ENCODE results near the gene CYP3A5. TPM values are rescaled to one million over a fixed set of nuclear protein-coding genes. Genes with fewer than 3 reads are reported as not detected.

Gene CYP3A5
- total and polyA plus RNA-seq, 2 of the 8 experiments (the other 6 are each of a cell fraction or from before 2014, with no cell fraction given), result 0.06 TPM; not detected in 1

DNA sequence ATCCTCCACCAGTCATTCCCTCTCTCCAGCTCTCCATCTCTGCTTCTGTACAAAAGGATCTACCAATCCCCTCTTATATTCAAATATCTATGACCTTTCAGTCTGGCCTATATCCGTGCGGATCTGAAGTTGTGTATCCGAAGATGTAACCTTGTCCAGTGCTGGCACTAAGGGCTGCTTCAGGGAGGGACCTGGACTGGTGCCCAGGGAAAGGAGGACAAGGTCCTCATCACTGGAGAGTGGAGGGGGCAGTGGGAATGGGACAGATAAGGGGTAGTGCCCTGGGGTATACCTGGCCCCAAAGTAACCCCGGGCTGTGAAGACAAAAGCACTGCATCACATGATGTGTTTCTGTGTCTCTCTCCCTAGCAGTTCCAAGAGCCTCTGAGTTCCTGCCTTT is 80.0 kb downstream of the CYP3A5 start:
- no peak overlapping the region for H3K9ac ChIP-seq (replicated peaks in 1 of 4; ENCODE audit: extremely low read depth in 1 of 4, low read depth in 3 of 4, low read length in 3 of 4)
- no peaks in the 10 kb centered on the region for H3K79me2 ChIP-seq (ENCODE audit: control insufficient read depth in 1 of 2, insufficient read depth in 2 of 2, low read length in 2 of 2)
- POLR2A ChIA-PET (ENCODE audit: partially characterized antibody), result interaction anchor here (0.6 to 2.8 kb wide), 5 partner anchors 17 to 334 kb away, joined by 3 to 11 read pairs (median 5); partner anchors contain the start of genes ZNF655 and ZSCAN25
- DNase-seq (ENCODE audit: low read depth in 1 of 2, low spot score in 2 of 2) (peak in 1 of 2 experiments; percentile 33), FAIRE-seq (no peak)
- H2BK15ac ChIP-seq (ENCODE audit: low read length), result no peak overlapping the region
- H2BK20ac ChIP-seq (ENCODE audit: low read length), result no peak overlapping the region
- no peaks in the 10 kb centered on the region for H3K79me1 ChIP-seq (ENCODE audit: low read depth, low read length)
- no peaks in the 10 kb centered on the region for H3K36me3 ChIP-seq (ENCODE audit: control insufficient read depth in 2 of 4, insufficient read depth in 4 of 4, low read length in 3 of 4)
- H3K4me1 ChIP-seq (replicated peaks in 1 of 4; ENCODE audit: control insufficient read depth in 3 of 4, insufficient read depth in 4 of 4, low read length in 3 of 4), result peaks cover 0 to 3% (median 2%) of the 10 kb centered on the region in 4 experiments; a peak in 3 of 7 replicates
- H3K56ac ChIP-seq (replicated peaks; ENCODE audit: insufficient read length, low read depth, low read length), result no peak overlapping the region
- no peaks in the 10 kb centered on the region for H3K27me3 ChIP-seq (replicated peaks in 1 of 4; ENCODE audit: control insufficient read depth in 3 of 4, extremely low read depth in 1 of 4, insufficient read depth in 3 of 4, low read length in 3 of 4)
- 92% methylated on average over 4 of the region's 4 CpGs; no CpG with 5 or more reads in 1 of the 2 experiments for WGBS, 2 experiments (ENCODE audit: extremely low coverage in 1 of 2, insufficient coverage in 1 of 2, insufficient read length in 1 of 2, insufficient replicate concordance in 2 of 2, low coverage in 1 of 2, low lambda C conversion rate in 2 of 2, missing lambda C conversion rate in 1 of 2)
- no peaks in the 10 kb centered on the region for H3K9me3 ChIP-seq (ENCODE audit: insufficient read depth in 2 of 2, low read depth in 1 of 2, low read length in 1 of 2)
- H4K8ac ChIP-seq (ENCODE audit: extremely low read depth, insufficient read depth, low read length), result no peak overlapping the region
- H3K18ac ChIP-seq (ENCODE audit: extremely low read depth, low read length), result no peak overlapping the region
- H2BK12ac ChIP-seq (ENCODE audit: low read depth, low read length), result no peak overlapping the region
- CTCF ChIA-PET (ENCODE audit: partially characterized antibody), result no interaction called here
- no peak overlapping the region for H3K27ac ChIP-seq (ENCODE audit: low read depth, low read length)
- H3K23me2 ChIP-seq (ENCODE audit: low read depth, low read length), result no peaks in the 10 kb centered on the region; the same call in 1 of the 2 replicates
- H4K91ac ChIP-seq (replicated peaks; ENCODE audit: insufficient read length, low read length), result no peak overlapping the region
- no peak overlapping the region for H4K5ac ChIP-seq (ENCODE audit: insufficient read length, low read depth, low read length)
- no peak overlapping the region for H2BK5ac ChIP-seq (ENCODE audit: low read depth, low read length)
- H2AFZ ChIP-seq (ENCODE audit: low read length), result no peak overlapping the region
- H3K4me3 ChIP-seq (ENCODE audit: extremely low read depth in 1 of 4, insufficient read depth in 2 of 4, low read depth in 3 of 4, low read length in 4 of 4), result no peak overlapping the region
- H2AK5ac ChIP-seq (ENCODE audit: low read depth, low read length), result no peak overlapping the region
- H3K4me2 ChIP-seq (ENCODE audit: insufficient read depth in 1 of 2, low read depth in 2 of 2, low read length in 2 of 2), result no peak overlapping the region
- H3K14ac ChIP-seq (ENCODE audit: insufficient read length), result no peak overlapping the region
- H3K4ac ChIP-seq (replicated peaks; ENCODE audit: insufficient read length, low read depth, low read length), result no peak overlapping the region
- H4K20me1 ChIP-seq (replicated peaks in 1 of 2; ENCODE audit: control insufficient read depth in 1 of 2, insufficient read depth in 2 of 2, low read length in 2 of 2), result no peaks in the 10 kb centered on the region
- H2BK120ac ChIP-seq (replicated peaks; ENCODE audit: low read depth, low read length), result no peak overlapping the region
- H3K23ac ChIP-seq (ENCODE audit: insufficient read length), result no peak overlapping the region
- TF ChIP-seq TAF7 (optimal IDR thresholded peaks at IDR 0.05; ENCODE audit: borderline replicate concordance, low read depth, low read length) (no peak), NRF1 (IDR thresholded peaks at IDR 0.05; ENCODE audit: low read depth, low read length) (no peak), JUN (IDR thresholded peaks at IDR 0.05; ENCODE audit: low read depth, low read length) (no peak), KDM4A (IDR thresholded peaks at IDR 0.05; ENCODE audit: low read depth, low read length, severe bottlenecking) (no peak), EZH2 (IDR thresholded peaks at IDR 0.05; ENCODE audit: low read depth, low read length, severe bottlenecking) (no peak), POU5F1 (IDR thresholded peaks at IDR 0.05; ENCODE audit: low read depth, low read length) (no peak), GABPA (IDR thresholded peaks at IDR 0.05; ENCODE audit: borderline replicate concordance, insufficient read depth, low read length) (no peak), SAP30 (IDR thresholded peaks at IDR 0.05; ENCODE audit: insufficient read depth, insufficient replicate concordance, low read length) (no peak), EGR1 (IDR thresholded peaks at IDR 0.05; ENCODE audit: borderline replicate concordance, low read depth, low read length) (no peak), CHD1 (IDR thresholded peaks at IDR 0.05; ENCODE audit: low read depth, low read length) (no peak), KDM5A (IDR thresholded peaks at IDR 0.05; ENCODE audit: low read length) (no peak), BACH1 (IDR thresholded peaks at IDR 0.05; ENCODE audit: low read length) (no peak)
- TF ChIP-seq, protein P1, sequence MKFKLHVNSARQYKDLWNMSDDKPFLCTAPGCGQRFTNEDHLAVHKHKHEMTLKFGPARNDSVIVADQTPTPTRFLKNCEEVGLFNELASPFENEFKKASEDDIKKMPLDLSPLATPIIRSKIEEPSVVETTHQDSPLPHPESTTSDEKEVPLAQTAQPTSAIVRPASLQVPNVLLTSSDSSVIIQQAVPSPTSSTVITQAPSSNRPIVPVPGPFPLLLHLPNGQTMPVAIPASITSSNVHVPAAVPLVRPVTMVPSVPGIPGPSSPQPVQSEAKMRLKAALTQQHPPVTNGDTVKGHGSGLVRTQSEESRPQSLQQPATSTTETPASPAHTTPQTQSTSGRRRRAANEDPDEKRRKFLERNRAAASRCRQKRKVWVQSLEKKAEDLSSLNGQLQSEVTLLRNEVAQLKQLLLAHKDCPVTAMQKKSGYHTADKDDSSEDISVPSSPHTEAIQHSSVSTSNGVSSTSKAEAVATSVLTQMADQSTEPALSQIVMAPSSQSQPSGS (IDR thresholded peaks at IDR 0.05; ENCODE audit: low read length), result no peak

All from H1 (cell line).